GM06990 (cell line): ENCODE results near the gene MACROH2A2.
"Not testable (repeated sequence)": the region's sequence is repeated elsewhere in the genome, so short reads cannot be mapped to it uniquely, and the experiment has no call there.

Experiments used
- DNase-seq: peaks from one replicate; pipeline ENCODE4 v3.0.0-alpha.2; 2011; ENCODE audit not compliant: insufficient read length; ENCODE audit errors: extremely low read depth
- H3K27me3 ChIP-seq: replicated peaks from 2 replicates; pipeline ENCODE4 v1.6.0; 2011; ENCODE audit warnings: low read length; ENCODE audit not compliant: control insufficient read depth, insufficient read depth
- H3K36me3 ChIP-seq: 2 replicates; pipeline ENCODE4 v1.5.1; 2011; ENCODE audit warnings: low read length; ENCODE audit not compliant: control insufficient read depth, insufficient read depth
- H3K4me3 ChIP-seq: replicated peaks from 2 replicates; pipeline ENCODE4 v1.5.1; 2011; ENCODE audit warnings: low read depth, mild to moderate bottlenecking, control low read depth, low read length
- CTCF ChIP-seq: IDR thresholded peaks from 2 replicates; pipeline ENCODE4 v1.5.1; 2011; ENCODE audit warnings: low read length, control low read depth, mild to moderate bottlenecking, inconsistent platforms; ENCODE audit not compliant: insufficient read depth, poor library complexity, severe bottlenecking

The MACROH2A2 gene

GRCh38 chr10:70035531-70035930 lies 17.1 kb upstream of the MACROH2A2 start:
- H3K27me3 ChIP-seq = no peaks in the 10 kb centered on the region
- H3K36me3 ChIP-seq = no peaks in the 10 kb centered on the region
- no peak for TF ChIP-seq CTCF
- DNase-seq = no peak
- no peak overlapping the region for H3K4me3 ChIP-seq

DNA sequence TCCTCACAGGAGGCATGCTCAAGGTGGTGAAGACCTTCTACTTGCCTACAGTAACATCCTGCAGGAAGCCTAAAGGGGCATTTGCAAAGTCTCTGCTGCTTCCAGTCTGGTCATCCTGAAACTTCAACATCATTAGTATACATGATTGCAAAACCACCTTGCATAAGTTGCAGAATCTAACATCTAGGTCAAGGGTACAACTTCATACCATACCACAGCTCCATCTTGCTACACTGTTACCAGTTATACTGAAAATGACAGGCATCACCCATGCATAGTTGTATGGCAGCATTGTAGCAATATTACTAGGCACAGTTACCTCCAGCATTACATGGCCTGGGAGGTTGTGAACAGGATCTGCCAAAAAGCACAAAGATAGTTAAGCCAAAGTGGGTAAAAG lies 13.7 kb upstream of the MACROH2A2 start:
- no peak for DNase-seq
- no peak for TF ChIP-seq CTCF
- Histone ChIP-seq H3K36me3 (no peaks in the 10 kb centered on the region), H3K27me3 (no peaks in the 10 kb centered on the region), H3K4me3 (no peak overlapping the region)

DNA sequence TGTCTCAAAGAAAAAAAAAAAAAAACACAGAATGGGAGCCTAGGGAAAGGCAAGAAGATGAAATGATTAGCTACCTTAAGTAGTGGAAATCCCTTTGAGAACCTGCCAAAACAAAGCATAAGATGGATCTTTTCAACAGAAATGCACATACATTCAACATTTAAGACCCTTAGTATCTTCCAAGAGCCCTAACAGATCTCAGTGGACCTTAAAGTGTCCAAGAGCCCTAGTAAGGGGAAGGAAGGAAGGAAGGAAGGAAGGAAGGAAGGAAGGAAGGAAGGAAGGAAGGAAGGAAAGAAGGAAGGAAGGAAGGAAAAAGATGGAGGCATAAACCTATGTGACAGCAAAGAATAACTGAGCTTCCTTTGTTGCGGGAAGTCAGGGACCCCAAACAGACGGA lies 11.6 kb upstream of the MACROH2A2 start:
- H3K27me3 ChIP-seq = no peaks in the 10 kb centered on the region
- no peak for DNase-seq
- TF ChIP-seq CTCF = no peak
- no peaks in the 10 kb centered on the region for H3K36me3 ChIP-seq
- H3K4me3 ChIP-seq = no peak overlapping the region

GRCh38 chr10:70041739-70042138 lies 10.9 kb upstream of the MACROH2A2 start:
- not testable (repeated sequence) for H3K27me3 ChIP-seq, DNase-seq, H3K4me3 ChIP-seq, H3K36me3 ChIP-seq

DNA sequence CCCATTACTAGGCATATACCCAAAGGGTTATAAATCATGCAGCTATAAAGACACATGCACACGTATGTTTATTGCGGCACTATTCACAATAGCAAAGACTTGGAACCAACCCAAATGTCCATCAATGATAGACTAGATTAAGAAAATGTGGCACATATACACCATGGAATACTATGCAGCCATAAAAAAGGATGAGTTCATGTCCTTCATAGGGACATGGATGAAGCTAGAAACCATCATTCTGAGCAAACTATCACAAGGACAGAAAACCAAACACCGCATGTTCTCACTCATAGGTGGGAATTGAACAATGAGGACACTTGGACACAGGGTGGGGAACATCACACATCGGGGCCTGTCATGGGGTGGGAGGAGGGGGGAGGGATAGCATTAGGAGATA lies 5.6 kb upstream of the MACROH2A2 start:
- not testable (repeated sequence) for H3K36me3 ChIP-seq, H3K27me3 ChIP-seq, DNase-seq, H3K4me3 ChIP-seq

DNA sequence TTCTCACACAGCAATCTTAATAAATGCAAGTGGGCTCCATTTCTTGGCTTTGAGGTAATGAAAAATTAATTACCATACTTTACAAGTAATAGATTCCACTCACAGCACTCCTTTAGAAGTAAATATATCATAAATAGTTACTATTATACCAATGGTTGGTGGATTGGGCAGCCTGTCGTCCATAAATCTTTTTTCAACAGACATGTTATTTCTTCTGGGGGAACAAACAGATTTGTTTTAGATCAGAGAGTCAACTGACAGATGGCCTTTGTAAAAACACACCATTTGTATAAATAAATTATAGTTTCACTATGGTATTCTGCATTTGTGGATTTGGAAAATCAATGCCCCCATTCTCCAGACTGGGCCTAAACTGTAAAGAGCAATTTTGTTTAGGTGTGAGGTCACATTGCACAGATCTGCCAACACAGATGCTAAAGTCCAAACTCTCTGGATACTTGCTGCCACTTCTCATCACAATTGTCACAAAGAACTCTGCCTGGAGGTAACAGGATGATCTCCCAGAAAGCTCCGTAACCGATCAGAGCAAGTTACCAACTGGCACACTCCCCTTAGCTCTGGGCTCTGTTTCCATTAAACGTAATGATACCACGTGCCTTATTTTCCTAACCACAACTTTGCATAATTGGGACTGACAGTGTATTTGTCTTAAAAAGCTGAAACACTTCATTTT lies 4.5 kb upstream of the MACROH2A2 start:
- Histone ChIP-seq H3K27me3 (no peaks in the 10 kb centered on the region; the same call in none of the 2 replicates), H3K36me3 (no peaks in the 10 kb centered on the region), H3K4me3 (no peak overlapping the region)
- no peak for DNase-seq
- no peak for TF ChIP-seq CTCF

- TF ChIP-seq CTCF = no peak
- Histone ChIP-seq H3K27me3 (no peaks in the 10 kb centered on the region; the same call in none of the 2 replicates), H3K36me3 (no peaks in the 10 kb centered on the region), H3K4me3 (no peak overlapping the region)
- DNase-seq = no peak
Measured at GRCh38 chr10:70051848-70052247, 798 bp upstream of the MACROH2A2 start.
